Mesendoderm (in vitro differentiated cells): ENCODE measurements around the gene DHX29.

ENCODE experiments used
- DNase-seq: peaks from one replicate; pipeline ENCODE4 v3.0.0; 2013
- H2AK5ac ChIP-seq: 2 replicates; pipeline ENCODE4 v1.6.1; 2013; ENCODE audit warnings: low read length, inconsistent platforms
- H2BK120ac ChIP-seq: 2 replicates; pipeline ENCODE4 v1.6.1; 2013; ENCODE audit warnings: low read depth, mild to moderate bottlenecking, low read length, moderate library complexity, mixed read lengths
- H2BK15ac ChIP-seq: replicated peaks from 2 replicates; pipeline ENCODE4 v1.6.1; 2013; ENCODE audit warnings: low read depth, mild to moderate bottlenecking, moderate library complexity
- H2BK5ac ChIP-seq: 2 replicates; pipeline ENCODE4 v1.6.1; 2013; ENCODE audit warnings: low read length, inconsistent platforms
- H3K18ac ChIP-seq: 2 replicates; pipeline ENCODE4 v1.6.1; 2013; ENCODE audit warnings: mild to moderate bottlenecking, low read length, mixed read lengths
- H3K23ac ChIP-seq: one replicate; pipeline ENCODE4 v1.6.1; 2013; ENCODE audit warnings: low read length
- H3K27ac ChIP-seq: 2 replicates; pipeline ENCODE4 v1.5.1; 2013; ENCODE audit warnings: low read depth, mild to moderate bottlenecking, inconsistent platforms, low read length, moderate library complexity
- H3K27me3 ChIP-seq: 2 replicates; pipeline ENCODE4 v1.6.1; 2013; ENCODE audit warnings: low read length, control low read depth, mild to moderate bottlenecking, inconsistent platforms; ENCODE audit not compliant: insufficient read depth, poor library complexity
- H3K36me3 ChIP-seq: 2 replicates; pipeline ENCODE4 v1.6.1; 2013; ENCODE audit warnings: low read length, inconsistent platforms; ENCODE audit not compliant: control insufficient read depth, insufficient read depth
- H3K4ac ChIP-seq: one replicate; pipeline ENCODE4 v1.6.1; 2013; ENCODE audit warnings: low read depth, mild to moderate bottlenecking, low read length, moderate library complexity
- H3K4me1 ChIP-seq: 2 replicates; pipeline ENCODE4 v1.6.1; 2013; ENCODE audit warnings: low read depth, low read length, inconsistent platforms; ENCODE audit not compliant: control insufficient read depth
- H3K4me2 ChIP-seq: 2 replicates; pipeline ENCODE4 v1.6.1; 2013; ENCODE audit warnings: low read length
- H3K4me3 ChIP-seq: 2 replicates; pipeline ENCODE4 v1.5.1; 2013; ENCODE audit warnings: mild to moderate bottlenecking, low read length
- H3K56ac ChIP-seq: one replicate; pipeline ENCODE4 v1.6.1; 2013; ENCODE audit warnings: low read length
- H3K79me1 ChIP-seq: 2 replicates; pipeline ENCODE4 v1.6.1; 2013; ENCODE audit warnings: low read length, inconsistent platforms
- H3K79me2 ChIP-seq: 2 replicates; pipeline ENCODE4 v1.6.1; 2013; ENCODE audit warnings: mild to moderate bottlenecking, low read length; ENCODE audit not compliant: control insufficient read depth, insufficient read depth
- H3K9ac ChIP-seq: 2 replicates; pipeline ENCODE4 v1.6.1; 2013; ENCODE audit warnings: low read length, inconsistent platforms
- H4K5ac ChIP-seq: one replicate; pipeline ENCODE4 v1.6.1; 2013; ENCODE audit warnings: low read length
- H4K8ac ChIP-seq: one replicate; pipeline ENCODE4 v1.6.1; 2013; ENCODE audit warnings: low read depth, mild to moderate bottlenecking, control low read depth, low read length, moderate library complexity
- WGBS: extraction: QIAGEN DNeasy Blood & Tissue Kit; methylation state at CpG from one replicate; pipeline ENCODE4 v1.1.7; 2013; ENCODE audit warnings: low lambda C conversion rate, missing lambda C conversion rate; ENCODE audit not compliant: insufficient coverage; ENCODE audit errors: extremely low coverage; 5-methylcytosine and 5-hydroxymethylcytosine counted together

The DHX29 gene

DNA sequence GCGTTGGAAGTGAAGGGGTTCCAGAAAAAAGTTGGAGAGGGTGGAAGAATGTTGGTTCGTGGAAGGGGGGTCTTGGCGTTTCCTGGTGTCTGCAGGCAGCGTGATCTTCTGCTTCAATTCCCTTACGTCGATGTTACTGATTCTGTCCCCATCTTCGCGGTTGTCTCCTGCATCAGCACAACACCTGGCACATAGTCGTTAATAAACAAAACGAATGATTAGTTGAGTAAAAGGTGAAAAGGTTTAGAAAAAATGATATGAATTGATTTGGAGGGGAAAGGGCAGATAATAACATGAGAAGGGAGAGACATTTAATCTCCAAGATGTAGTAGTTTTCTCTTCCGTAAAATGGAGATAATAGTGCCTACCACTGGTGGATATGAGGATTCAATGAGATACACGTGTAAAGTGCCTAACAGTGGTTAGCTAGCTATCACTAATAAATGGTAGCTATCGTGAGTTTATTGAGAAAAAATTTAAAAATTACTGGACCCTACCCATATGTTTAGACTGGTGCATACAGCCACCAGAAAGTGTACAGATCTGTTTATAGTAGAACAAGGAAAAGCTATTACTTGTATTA, 851 bp upstream of the DHX29 start:
- Histone ChIP-seq H2AK5ac (no peak overlapping the region), H3K56ac (peak overlapping the region; percentile 83), H3K79me2 (peaks cover 66% of the 10 kb centered on the region), H3K4ac (no peak overlapping the region), H3K9ac (peak overlapping the region; percentile 85), H2BK15ac (no peak overlapping the region), H3K36me3 (no peaks in the 10 kb centered on the region), H3K27me3 (no peaks in the 10 kb centered on the region), H3K4me3 (peak overlapping the region; percentile 63), H3K18ac (peak overlapping the region; percentile 69), H2BK5ac (no peak overlapping the region), H3K23ac (no peak overlapping the region), H3K4me1 (peaks cover 4% of the 10 kb centered on the region), H3K4me2 (peak overlapping the region; percentile 12), H2BK120ac (no peak overlapping the region), H4K5ac (no peak overlapping the region), H3K79me1 (peaks cover 12% of the 10 kb centered on the region), H3K27ac (peak overlapping the region; percentile 81), H4K8ac (no peak overlapping the region)
- WGBS, result 88% methylated on average over 1 of the region's 13 CpGs
- DNase-seq, result peak; percentile 44

DNA sequence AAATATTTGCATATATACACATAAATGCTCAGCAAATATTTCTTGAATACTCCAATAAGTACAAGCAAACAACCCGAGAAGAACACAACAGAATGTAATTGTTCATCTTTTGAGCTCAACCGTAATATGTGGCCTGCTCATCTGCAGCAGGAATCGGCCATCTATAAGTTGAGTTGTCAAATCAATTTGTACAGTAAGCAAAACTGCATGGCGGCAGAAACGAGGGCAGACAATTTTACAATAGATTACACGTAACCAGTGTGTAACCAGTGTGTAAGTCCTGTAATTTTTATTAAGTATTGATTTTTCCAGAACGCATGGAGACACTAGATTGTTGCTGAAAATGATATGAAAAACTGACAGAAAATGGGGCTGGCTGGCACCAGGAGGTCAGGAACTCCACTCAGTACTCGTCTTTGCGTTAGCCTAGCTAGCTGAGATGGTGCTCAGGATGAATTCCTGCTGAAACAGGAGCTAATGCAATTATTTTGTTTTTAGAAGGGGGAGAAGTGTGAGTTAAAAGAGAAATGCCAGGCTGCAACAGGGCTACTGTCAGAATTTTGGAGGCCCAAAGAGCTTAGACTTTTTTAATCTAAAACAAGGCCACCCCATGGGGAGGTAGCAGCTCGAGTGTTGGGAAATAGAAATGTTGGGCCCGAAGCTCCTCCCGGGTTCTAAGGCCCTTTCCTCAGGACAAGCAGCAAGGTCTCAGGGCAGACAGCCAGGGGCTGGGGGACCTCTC, 682 bp downstream of the DHX29 start:
- Histone ChIP-seq H3K36me3 (no peaks in the 10 kb centered on the region), H3K18ac (peak overlapping the region; percentile 46), H3K79me1 (peaks cover 15% of the 10 kb centered on the region), H3K4ac (no peak overlapping the region), H2BK5ac (no peak overlapping the region), H3K4me1 (peaks cover 4% of the 10 kb centered on the region), H2AK5ac (no peak overlapping the region), H4K5ac (no peak overlapping the region), H3K4me2 (peak overlapping the region; percentile 71), H3K56ac (peak overlapping the region; percentile 83), H3K79me2 (peaks cover 56% of the 10 kb centered on the region), H3K4me3 (peak overlapping the region; percentile 92), H3K23ac (no peak overlapping the region), H4K8ac (no peak overlapping the region), H3K27ac (peak overlapping the region; percentile 81), H2BK120ac (no peak overlapping the region), H3K9ac (peak overlapping the region; percentile 85), H3K27me3 (no peaks in the 10 kb centered on the region), H2BK15ac (no peak overlapping the region)
- no CpG with 5 or more reads among the region's 12 CpGs for WGBS
- DNase-seq, result no peak

DNA sequence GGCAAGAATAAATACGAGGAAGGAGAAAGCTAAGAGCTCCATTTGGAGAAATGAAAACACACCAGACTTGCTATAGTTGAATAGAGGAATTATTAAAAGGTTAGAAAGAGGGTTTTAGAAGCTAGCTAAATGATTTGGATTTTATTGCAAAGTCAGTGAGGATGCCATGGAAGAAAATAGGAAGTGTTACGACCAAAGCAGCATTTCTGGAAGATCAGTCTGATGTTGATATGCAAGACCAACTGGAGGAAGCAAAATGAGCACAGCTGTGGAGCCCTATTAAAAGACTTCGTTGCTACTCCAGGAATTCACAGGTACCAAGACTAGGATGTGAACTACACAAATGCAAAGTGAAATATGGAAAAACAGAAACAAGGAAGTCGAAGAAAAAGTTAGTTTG, 2.1 kb downstream of the DHX29 start:
- Histone ChIP-seq H2BK5ac (no peak overlapping the region), H3K56ac (no peak overlapping the region), H4K8ac (no peak overlapping the region), H3K27ac (no peak overlapping the region), H2AK5ac (no peak overlapping the region), H2BK15ac (no peak overlapping the region), H3K4me3 (no peak overlapping the region), H3K79me2 (peaks cover 44% of the 10 kb centered on the region), H3K9ac (peak overlapping the region; percentile 12), H3K4me1 (peaks cover 4% of the 10 kb centered on the region), H2BK120ac (no peak overlapping the region), H4K5ac (no peak overlapping the region), H3K4me2 (no peak overlapping the region), H3K36me3 (no peaks in the 10 kb centered on the region), H3K27me3 (no peaks in the 10 kb centered on the region), H3K18ac (no peak overlapping the region), H3K79me1 (peaks cover 13% of the 10 kb centered on the region), H3K4ac (no peak overlapping the region), H3K23ac (no peak overlapping the region)
- no peak for DNase-seq
- WGBS, result no CpG with 5 or more reads among the region's 4 CpGs

DNA sequence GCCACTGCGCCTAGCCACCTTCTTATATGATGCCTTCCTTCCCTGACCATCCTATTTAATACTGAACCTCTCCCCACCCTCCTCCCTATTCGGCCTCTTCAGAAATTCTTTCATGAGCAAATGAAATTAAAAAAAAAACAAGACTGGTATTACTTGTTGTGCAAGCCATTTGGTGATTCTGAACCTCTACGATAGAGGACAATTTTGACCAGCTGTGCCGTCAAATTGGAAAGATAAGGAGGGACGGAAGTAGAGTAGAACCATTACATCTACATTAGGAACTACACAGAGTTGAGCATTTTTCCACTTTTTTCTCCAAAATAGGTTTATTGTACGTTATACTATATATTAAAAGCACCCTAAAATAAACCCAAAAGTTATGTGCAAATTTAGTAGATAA, 2.9 kb downstream of the DHX29 start:
- Histone ChIP-seq H2BK5ac (no peak overlapping the region), H3K4me2 (no peak overlapping the region), H3K79me2 (peaks cover 40% of the 10 kb centered on the region), H3K4ac (no peak overlapping the region), H3K9ac (no peak overlapping the region), H2BK15ac (no peak overlapping the region), H3K4me3 (no peak overlapping the region), H3K56ac (no peak overlapping the region), H2AK5ac (no peak overlapping the region), H3K18ac (no peak overlapping the region), H3K27ac (no peak overlapping the region), H3K4me1 (peaks cover 4% of the 10 kb centered on the region), H2BK120ac (no peak overlapping the region), H3K27me3 (no peaks in the 10 kb centered on the region), H4K5ac (no peak overlapping the region), H3K36me3 (no peaks in the 10 kb centered on the region), H3K79me1 (peaks cover 13% of the 10 kb centered on the region), H4K8ac (no peak overlapping the region), H3K23ac (no peak overlapping the region)
- no peak for DNase-seq
- no CpG with 5 or more reads among the region's 6 CpGs for WGBS

DNA sequence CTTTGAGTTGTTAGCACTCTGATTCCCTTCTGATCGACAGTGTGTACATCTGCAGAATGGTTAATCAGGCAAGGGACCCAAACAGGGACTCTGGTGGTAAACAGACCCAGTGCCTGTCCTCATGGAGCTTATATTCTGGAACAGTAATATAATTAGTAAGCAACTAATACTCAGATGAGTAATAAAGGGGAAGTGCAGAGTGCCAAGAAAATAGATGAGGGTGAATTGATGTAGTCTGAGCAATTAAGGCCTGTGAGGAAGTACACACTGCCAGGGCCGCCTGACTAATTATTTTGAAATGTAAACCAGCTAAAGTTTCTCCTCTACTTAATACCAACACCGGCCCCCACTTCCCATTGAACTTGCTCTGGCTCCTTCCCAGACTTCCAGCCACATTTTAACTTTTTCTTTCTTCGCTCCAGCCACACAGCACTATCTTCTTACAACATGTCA, 4.2 kb downstream of the DHX29 start:
- H3K9ac ChIP-seq, result no peak overlapping the region
- no peaks in the 10 kb centered on the region for H3K36me3 ChIP-seq
- H4K8ac ChIP-seq, result no peak overlapping the region
- no peak overlapping the region for H3K27ac ChIP-seq
- no peak overlapping the region for H3K18ac ChIP-seq
- H3K23ac ChIP-seq, result no peak overlapping the region
- H3K79me1 ChIP-seq, result peaks cover 13% of the 10 kb centered on the region
- H3K79me2 ChIP-seq, result peaks cover 26% of the 10 kb centered on the region
- no peak overlapping the region for H2AK5ac ChIP-seq
- no CpG with 5 or more reads among the region's 4 CpGs for WGBS
- H2BK15ac ChIP-seq, result no peak overlapping the region
- no peak overlapping the region for H2BK120ac ChIP-seq
- DNase-seq, result no peak
- no peak overlapping the region for H4K5ac ChIP-seq
- H3K56ac ChIP-seq, result no peak overlapping the region
- H3K4me1 ChIP-seq, result peaks cover 4% of the 10 kb centered on the region
- no peak overlapping the region for H3K4me2 ChIP-seq
- H3K27me3 ChIP-seq, result no peaks in the 10 kb centered on the region
- no peak overlapping the region for H3K4me3 ChIP-seq
- no peak overlapping the region for H2BK5ac ChIP-seq
- no peak overlapping the region for H3K4ac ChIP-seq
